ENCODE measurements around the gene SLC24A4.

The SLC24A4 gene

GRCh38 chr14:92452471-92452870 lies 129.5 kb downstream of the SLC24A4 start:
- no peak overlapping the region for H3K27ac ChIP-seq
- TF ChIP-seq, protein P1, sequence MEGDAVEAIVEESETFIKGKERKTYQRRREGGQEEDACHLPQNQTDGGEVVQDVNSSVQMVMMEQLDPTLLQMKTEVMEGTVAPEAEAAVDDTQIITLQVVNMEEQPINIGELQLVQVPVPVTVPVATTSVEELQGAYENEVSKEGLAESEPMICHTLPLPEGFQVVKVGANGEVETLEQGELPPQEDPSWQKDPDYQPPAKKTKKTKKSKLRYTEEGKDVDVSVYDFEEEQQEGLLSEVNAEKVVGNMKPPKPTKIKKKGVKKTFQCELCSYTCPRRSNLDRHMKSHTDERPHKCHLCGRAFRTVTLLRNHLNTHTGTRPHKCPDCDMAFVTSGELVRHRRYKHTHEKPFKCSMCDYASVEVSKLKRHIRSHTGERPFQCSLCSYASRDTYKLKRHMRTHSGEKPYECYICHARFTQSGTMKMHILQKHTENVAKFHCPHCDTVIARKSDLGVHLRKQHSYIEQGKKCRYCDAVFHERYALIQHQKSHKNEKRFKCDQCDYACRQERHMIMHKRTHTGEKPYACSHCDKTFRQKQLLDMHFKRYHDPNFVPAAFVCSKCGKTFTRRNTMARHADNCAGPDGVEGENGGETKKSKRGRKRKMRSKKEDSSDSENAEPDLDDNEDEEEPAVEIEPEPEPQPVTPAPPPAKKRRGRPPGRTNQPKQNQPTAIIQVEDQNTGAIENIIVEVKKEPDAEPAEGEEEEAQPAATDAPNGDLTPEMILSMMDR (conservative IDR thresholded peaks at IDR 0.05), result no peak

DNA sequence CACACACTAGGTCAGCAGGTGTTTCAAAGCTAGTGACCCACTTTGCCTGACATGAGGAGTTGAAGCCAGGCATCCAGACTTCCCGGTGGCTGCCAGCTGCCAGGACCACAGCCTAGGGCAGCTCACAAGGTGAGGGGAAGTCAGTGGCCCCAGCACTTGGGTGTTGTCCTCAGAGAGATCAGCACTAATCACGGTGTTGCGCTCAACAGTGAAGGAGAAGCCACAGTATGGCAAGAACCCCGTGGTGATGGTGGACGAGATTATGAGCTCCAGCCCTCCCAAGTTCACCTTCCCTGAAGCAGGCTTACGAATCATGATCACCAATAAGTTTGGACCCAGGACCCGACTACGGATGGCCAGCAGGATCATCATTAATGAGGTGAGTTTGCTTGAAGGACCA lies 130.7 kb downstream of the SLC24A4 start:
- H3K27ac ChIP-seq, result no peak overlapping the region
- TF ChIP-seq, protein P1 (conservative IDR thresholded peaks at IDR 0.05), result no peak

DNA sequence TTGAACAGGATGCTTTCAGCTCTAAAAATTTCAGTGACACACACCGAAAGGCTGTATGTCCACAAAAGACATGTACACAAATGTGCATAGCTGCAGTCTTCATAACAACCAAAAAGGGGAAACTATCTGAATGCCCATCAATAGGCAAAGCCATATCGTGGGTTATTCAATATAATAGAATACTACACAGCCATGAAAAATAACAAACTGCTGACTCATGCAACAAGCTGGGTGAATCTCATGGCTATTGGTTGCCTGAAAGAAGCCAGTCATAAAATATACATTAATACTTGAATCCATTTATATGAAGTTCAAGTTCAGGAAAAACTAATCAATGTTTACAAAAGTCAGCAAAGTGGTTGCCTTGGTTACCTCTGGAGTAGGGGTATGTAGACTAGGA lies 132.3 kb downstream of the SLC24A4 start:
- TF ChIP-seq, protein P1 (conservative IDR thresholded peaks at IDR 0.05), result no peak

DNA sequence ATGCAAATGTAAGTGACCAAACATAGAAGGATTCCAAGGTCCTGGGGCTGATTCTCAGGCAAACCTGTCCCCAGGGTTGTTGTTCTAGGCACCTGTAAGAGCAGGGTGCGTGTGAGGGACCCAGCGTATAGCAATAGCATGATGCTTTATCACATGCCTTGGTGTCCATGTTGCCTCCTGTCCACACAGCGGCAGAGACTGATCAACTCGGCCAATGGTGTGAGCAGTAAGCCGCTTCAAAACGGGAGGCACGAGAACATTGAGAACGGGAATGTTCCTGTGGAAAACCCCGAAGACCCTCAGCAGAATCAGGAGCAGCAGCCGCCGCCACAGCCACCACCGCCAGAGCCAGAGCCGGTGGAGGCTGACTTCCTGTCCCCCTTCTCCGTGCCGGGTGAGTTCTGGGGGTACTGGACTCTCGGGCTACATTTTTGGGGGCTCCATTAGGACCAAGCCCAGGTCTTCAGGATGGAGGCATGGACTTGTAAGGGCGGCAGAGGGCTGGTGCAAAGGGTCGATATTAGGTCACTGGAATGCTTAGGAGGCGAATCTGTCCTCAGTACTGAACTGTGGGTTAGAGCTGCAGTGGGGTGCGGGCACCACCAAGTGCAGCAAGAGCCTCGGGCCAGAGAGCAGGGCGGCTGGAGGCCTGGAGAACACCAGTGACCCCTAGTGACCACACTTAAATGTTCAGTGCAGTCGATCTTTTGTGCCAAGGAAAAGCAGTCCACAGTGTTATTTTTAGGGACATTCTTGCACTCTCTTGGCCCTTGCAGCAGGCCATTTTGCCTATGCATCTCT lies 133.4 kb downstream of the SLC24A4 start:
- no peak overlapping the region for H3K27ac ChIP-seq
- TF ChIP-seq, protein P1 (conservative IDR thresholded peaks at IDR 0.05), result peak; percentile 92

More for the DNA sequence above, 132.3 kb downstream of the SLC24A4 start:
- H3K27ac ChIP-seq, result no peak overlapping the region

- TF ChIP-seq, protein P1 (conservative IDR thresholded peaks at IDR 0.05), result peak; percentile 44
- no peak overlapping the region for H3K27ac ChIP-seq
These were observed 134.1 kb downstream of the SLC24A4 start for GRCh38 chr14:92457016-92457565.

- no peak overlapping the region for H3K27ac ChIP-seq
- TF ChIP-seq, protein P1 (conservative IDR thresholded peaks at IDR 0.05), result no peak
These were observed 135.4 kb downstream of the SLC24A4 start for GRCh38 chr14:92458136-92459029.
